ENCODE data around the gene RYR3. TPM values are rescaled to one million over a fixed set of nuclear protein-coding genes. Genes with fewer than 3 reads are reported as not detected.

Gene RYR3
- total RNA-seq, 1 donor from 2014 or later, result 0.11 TPM

DNA sequence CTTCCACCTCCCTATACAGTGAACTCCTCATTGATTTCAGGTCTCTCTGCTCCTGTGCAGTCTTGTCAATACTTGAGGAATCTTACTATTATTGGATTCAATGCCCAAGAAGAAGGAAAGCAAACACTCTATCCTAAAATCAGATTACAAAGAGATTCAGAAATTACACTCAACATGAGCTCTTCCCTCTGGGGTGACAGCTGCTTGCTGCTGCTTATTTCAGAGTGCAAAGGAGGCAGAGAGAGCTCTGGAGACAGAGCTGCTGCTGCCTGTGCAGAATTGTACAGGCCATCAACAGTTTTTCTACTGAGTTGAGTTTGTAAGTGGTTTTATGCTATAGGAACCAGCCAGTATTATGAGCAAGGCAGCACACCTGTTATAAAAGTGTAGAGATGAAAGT is 7.1 kb downstream of the RYR3 start:
- DNase-seq (ENCODE audit: low read depth), result no peak

DNA sequence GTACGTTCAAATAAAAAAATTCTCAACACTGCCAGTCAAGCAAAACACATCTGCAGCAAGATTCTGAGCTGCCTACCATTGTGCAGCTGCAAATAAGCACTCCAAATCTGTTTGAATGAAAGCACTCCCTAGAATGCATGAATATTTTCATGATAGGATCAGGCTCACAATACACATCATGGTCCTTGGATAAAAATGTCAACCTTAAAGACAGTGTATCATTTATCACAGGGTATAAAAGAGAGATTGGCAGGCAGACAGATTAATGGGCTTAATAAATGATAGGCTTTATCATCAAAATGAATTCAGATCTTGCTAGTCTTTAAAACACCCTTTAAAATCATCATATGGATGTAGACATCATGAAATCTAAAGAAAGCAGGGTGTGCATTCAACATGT is 9.2 kb downstream of the RYR3 start:
- no peak for DNase-seq (ENCODE audit: low read depth)

DNA sequence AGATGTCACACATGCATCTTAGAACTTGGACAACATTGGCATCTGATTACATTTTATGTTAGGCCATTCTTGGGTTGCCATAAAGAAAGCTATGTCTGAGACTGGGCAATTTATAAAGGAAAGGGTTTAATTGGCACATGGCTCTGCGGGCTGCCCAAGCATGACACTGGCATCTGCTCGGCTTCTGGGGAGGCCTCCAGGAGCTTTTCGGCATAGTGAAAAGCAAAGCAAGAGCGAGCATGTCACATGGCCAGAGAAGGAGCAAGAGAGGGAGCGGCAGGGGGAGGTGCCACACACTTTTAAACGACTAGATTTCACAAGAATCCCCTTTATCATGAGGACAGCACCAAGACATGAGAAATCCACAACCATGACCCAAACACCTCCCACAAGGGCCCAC is 11.3 kb downstream of the RYR3 start:
- DNase-seq (ENCODE audit: low read depth), result peak; percentile 13

DNA sequence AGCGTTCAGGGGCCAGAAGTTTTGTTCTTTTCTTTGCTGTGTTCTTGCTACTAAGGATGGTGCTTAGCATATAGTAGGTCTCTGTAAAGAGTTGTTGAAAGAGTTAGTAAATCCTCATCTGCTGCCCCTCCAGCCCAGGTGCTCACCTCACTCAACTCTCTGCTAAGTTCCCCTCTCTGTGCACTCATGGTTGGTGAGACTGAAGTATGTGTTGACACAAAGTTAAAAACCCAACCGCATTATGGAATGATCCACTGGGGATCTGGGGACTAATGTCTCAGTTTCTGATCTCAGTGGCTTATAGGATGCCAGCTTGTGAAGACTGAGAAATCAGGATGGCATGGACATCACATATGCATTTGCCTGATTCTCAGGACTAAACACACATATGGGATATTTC is 13.8 kb downstream of the RYR3 start:
- DNase-seq (ENCODE audit: low read depth), result no peak

DNA sequence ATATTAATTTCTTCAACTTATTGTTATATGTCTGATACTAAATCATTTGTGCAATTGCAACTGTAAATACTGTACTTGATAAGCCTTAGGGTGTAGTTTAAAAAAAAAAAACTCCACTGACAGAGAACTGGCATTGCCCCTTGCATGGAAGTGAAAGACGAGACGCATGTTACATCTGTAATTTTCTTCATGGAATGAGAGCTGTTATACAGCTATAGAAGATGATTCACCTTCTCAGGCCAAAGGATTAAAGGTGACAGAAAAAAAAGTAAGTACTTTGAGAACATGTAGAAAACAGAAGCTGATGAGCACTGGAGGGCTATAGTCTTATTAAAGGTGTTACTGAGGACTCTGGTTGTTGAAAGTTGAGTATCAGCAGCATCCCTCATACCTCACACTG is 16.1 kb downstream of the RYR3 start:
- DNase-seq (ENCODE audit: low read depth), result no peak

DNA sequence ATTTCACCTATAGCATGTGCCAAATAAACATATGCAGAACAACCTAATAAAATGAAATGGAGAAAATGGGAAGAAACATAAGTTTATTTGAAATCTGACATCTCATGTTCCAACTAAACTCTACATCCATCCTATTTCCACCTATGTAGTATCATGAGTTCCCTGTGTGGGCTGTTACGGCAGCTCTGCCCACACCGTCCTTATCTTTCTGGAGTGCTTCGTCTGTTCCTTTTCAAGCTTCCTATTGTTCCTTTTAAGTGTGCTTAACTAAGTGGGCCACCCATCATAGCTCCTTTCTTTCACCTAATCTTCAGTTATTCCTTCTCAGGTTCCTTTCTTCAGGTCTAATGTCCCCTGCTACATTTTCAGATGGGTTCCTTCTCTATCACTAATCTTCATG is 17.3 kb downstream of the RYR3 start:
- no peak for DNase-seq (ENCODE audit: low read depth)

DNA sequence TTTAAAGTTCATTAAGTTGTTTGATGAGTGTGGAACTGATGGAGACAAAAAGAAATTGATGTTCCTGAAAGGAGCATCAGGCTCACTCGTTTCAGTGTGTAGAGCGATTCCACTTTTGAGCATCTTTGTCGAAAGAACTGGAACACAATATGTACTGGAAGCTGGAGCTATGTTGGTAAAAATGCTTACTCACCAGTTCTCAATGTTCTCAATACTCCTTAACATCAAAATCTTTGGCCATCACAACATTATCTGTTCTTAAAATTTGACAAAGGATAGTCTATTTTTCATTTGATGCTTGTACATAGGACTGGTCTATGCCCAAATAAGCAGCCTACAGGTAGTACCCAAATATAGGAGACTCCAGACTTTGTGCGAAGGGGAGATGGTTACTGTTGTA is 18.7 kb downstream of the RYR3 start:
- no peak for DNase-seq (ENCODE audit: low read depth)

DNA sequence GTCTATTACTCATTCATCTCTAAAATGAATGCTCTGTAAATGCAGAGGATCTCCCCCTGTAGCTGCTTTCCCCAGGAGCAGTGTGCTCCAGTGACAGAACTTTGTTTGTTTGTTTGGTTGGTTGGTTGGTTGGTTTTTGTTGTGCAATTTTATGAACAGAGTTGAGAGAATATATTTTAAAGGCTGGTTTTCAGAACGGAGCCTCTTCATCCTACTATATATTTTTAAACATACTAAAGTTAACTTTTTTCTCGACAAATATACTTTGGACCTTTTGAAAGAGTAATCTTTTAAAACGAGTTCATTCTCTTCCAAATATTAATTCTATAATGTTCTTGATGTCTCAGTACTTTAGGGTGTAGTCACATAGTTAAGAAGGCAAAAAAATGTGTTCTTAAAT is 20.2 kb downstream of the RYR3 start:
- DNase-seq (ENCODE audit: low read depth), result no peak

DNA sequence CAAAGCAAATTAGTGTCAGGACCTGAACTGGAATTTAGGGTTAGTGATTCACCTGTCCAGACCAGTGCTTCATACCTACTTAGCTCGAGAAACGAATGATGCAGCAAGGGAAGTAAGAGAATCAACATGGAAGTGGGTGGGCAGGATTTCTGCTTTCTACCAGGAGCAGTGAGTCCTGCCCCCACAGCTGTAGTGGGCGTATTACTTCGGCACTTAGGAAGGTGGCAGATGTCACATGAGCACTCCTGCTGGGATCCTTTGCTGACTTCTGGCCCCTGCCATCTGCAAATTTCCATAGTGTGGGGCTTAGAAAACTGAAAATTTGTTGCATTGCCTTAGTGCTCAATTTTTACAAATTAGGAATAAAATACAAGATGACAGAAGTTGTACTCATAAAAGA is 31.2 kb downstream of the RYR3 start:
- DNase-seq (ENCODE audit: low read depth), result no peak

DNA sequence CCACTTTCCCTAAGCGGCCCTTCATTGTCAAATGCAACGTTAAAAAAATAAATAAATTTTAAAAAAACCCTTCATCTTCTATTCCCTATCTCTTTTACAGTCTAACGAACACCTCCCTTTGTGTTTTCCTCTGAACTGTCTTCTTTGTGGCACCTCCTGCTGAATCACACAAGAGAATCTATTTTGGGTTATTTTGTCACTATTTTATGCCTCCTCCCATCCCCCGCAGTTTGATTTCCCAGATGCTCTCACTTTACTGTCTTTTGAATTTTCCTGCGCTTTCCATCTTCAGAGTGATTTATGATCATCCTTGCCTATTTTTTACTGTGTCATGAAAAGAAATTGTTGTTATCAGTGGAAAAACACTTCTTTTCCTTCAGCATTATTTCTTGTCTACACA is 32.5 kb downstream of the RYR3 start:
- DNase-seq (ENCODE audit: low read depth), result no peak

DNA sequence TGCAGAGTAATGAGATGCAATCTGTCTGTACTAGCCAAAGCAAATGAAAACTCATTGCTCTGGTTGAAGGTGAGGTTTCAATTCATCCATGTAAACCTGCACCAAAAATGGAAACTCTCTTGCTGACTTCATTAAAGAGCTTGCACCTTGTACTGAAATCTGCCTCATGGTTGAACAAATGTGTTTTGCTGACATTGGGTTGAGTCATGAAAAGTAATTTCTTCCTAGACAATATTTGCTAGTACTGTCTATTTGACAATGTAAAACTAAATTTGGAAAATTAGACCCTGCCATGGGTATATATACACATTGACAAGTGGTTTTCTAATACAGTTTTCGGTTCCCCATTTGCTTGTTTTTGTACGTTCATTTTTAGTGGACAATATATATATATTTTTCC is 33.3 kb downstream of the RYR3 start:
- DNase-seq (ENCODE audit: low read depth), result no peak

DNA sequence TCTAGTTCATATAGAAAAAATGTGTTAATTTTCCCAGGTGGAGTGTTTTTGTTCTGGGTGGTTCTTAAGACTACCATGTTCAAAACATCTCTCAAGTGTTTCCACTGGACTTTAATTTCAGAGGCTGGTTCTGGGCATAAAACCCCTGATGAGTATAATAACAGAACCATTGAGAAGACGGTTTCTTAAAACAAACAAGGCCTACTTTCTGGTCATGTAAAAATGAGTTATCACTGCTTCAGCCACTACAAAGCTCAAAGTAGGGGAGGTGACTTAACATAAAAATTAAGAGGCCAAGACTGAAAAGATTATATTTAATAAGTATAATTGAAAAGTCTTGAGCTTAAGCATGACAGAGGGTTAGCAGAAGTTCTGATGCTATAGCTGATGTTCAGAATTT is 33.8 kb downstream of the RYR3 start:
- DNase-seq (ENCODE audit: low read depth), result no peak

DNA sequence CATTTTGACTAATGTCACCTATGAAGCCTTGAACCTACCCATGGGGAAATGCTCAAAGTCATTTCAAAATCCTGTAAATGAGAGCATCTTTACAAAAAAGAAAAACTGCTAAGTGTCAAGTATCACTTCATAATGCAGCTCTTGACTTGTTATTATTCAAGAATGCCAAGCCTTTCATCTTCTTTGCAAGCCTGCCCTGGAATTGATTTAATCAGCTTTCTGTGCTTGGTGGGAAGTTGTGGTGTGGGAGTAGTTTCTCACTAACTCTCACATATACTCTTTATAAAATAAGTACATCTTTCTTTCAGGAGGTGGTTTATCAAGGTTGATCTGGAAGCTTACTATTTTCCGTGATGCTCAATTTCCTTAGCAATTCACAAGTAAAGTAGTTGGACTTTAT is 43.6 kb downstream of the RYR3 start:
- no peak for DNase-seq (ENCODE audit: low read depth)

DNA sequence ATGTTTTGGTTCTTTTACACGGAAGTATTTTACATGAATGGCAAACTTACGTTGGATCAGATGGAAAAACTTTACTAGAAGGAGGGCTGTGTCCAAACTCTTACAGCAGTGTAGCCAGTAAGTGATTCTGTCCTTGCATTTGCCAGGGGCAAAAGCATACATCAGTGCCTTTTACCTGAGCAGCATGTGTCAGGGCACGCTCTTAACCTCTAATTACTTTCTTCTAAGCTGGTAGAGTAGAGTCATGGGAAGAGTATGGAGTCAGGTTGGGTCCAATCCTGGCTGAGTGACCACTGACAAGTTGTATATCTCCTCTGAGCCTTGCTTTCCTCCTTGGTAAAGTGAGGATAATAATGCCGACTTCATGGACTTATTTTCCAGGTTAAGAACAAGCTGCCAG is 47.1 kb downstream of the RYR3 start:
- DNase-seq (ENCODE audit: low read depth), result peak; percentile 4

DNA sequence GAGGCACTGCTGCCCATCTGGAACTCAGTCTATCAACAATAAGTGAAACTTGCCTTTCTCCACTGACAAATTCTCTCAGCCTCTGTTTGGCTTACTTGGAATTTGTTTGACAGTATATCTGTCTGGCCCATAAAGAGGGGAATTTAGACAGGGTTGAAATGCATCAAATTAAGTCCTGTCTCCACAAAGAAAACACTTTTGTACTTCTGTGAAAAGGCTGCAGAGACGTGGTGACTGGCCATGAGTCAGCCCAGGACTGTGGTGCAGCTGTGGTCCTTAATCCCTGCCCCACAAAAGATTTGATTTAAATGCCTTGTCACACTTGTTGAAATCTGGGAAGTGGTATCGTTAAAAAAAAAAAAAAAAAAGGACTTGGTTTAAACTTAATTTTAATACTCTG is 47.5 kb downstream of the RYR3 start:
- DNase-seq (ENCODE audit: low read depth), result peak; percentile 72

DNA sequence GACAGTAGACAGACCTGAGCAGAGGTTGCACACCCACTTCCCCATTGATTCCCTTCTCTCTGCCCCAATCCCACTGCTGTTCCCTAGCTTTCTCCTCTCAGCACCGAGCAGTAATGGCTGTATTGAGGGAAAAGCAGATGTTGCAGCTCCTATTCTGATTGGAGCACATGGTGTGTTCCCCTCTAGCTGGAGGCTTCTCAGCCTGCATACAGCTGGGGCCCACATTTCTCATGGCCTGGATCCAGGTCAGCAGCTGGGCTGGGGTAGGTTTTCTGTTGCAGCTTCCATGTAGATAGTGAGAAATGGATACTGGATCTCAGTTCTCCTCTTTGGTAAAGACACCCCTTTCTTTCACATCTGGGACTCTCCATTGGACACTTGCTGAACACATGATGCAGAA is 50.1 kb downstream of the RYR3 start:
- peak; percentile 4 for DNase-seq (ENCODE audit: low read depth)

DNA sequence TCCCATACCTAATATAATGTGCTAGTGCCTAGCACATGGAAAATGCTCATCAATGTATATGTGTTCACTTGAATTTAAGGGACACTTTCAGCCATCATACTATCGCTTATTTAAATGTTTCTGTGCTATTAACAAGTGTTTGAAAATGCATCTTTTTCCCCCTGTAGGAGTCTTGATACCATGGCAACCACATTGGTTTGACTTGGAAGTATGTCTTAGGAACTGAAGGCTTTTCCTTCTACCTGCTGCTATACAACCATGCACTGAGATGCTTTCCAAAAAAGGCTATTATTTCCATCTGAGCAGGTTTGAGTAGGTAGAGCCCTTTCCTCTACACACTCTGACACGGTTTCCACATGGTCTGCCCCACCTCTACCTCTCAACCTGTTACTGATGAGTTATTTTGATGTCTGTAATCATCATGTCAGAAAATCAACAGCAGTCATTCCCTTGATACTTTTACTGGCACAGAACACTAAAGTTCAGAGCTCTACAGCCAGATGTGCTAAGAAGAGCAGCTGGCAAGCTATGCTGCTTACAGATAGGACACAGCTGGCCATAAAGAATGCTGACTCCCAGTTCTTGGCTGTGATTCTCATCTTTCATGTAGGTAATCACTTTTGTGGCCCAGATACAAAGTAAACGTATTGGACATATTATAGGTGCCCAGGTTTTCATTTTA is 59.3 kb downstream of the RYR3 start:
- DNase-seq (ENCODE audit: low read depth), result no peak

DNA sequence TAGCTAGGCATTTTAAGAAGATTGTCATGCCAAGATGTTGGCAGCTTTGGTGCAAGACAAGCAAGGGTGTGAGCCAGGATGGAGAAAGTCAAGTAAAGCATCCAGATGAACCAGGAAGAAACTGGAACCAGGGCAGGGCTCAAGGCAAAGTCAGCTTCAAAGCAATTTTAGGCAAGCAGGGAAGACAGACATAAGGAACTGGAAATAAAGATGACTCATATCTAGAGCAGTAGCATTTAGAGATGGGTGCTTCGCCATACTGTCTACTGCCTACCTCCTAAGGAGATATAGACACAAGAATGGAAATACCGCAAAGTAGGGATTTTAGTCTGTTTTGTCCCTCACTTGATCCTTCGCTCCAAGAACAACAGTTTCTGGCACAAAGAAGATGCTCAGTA is 59.9 kb downstream of the RYR3 start:
- no peak for DNase-seq (ENCODE audit: low read depth)

DNA sequence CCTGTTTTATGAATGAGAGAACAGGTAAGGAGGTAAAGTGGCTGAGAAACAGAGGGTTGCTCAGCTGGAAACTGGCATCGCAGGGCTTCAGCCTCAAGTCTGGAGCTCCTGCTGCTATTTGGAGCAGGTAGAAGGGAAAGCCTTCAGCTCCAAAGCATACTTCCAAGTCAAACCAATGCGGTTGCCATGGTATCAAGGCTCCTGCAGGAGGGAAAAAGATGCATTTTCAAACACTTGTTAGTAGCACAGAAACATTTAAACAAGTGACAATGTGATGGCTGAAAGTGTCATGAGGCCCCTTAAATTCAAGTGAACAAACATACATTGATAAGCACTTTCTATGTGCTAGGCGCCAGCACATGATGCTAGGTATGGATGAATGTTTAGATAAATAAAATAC is 60.4 kb downstream of the RYR3 start:
- DNase-seq (ENCODE audit: low read depth), result no peak

DNA sequence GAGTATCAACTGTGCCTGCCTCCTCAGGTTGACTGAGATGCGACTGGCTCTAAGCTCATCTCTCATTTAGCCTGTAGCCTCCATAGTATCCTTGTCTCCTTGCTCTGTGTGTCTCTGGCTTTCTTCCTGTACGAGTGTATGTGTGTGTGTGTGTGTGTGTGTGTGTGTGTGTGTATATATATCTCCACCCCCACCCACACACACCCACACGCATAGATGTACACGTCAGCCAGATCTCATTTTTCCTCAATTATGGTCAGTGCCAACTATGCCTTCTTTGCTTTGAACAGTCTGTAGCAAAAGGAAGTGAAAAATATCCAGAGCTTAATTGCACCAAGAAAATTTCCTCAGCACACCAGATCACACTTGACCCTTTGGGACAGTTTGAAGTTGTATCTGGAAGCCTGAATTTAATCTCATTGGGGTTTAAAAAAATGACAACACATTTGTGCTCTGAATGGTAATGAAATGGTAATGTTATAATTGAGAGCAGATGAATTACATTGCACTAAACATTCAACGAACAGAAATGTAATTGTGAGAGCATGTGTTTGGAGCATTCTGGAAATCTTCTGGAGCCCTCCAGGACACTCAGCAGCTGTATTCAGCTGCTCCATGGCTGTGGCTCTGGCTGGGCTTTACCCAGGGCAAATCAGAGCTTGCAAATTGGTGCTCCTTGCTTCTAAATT is 63.6 kb downstream of the RYR3 start:
- DNase-seq (ENCODE audit: low read depth), result no peak

DNA sequence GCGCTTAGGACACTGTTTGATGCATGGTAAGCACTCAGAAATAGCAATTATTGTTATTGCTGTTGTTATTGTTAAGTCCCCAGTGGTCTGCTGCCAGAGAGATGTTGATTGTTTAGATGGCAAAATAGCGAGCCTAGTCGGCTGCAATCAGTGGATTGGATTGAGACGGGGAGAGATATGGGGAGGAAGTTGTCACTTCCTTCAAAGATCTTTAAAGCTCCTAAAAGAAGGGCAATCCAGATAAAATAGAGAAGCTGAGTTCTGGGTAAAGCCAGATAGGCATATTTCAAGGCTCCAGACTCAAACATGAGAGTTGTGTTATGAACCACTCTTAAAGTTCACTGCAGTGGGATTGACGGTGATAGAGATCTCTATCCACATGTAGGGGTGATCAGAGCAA is 64.5 kb downstream of the RYR3 start:
- no peak for DNase-seq (ENCODE audit: low read depth)

DNA sequence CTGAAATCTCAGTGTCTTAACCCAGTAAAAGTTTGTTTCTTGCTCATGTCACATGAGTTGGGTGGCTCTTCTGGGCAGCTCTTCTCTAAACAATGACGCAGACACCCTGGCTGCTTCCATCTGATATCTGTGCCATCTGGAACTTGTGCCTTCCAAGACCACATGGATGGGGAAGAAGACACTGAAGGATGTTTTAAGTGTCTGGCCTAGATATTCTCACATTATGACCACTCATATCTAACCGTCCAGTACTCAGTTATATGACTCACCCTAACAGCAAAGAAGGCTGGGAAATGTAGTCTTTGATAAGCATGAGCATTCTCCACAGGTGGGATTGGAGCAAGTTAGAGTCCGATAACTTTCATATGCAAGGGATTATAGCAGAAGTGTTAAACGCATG is 66.4 kb downstream of the RYR3 start:
- DNase-seq (ENCODE audit: low read depth), result no peak

DNA sequence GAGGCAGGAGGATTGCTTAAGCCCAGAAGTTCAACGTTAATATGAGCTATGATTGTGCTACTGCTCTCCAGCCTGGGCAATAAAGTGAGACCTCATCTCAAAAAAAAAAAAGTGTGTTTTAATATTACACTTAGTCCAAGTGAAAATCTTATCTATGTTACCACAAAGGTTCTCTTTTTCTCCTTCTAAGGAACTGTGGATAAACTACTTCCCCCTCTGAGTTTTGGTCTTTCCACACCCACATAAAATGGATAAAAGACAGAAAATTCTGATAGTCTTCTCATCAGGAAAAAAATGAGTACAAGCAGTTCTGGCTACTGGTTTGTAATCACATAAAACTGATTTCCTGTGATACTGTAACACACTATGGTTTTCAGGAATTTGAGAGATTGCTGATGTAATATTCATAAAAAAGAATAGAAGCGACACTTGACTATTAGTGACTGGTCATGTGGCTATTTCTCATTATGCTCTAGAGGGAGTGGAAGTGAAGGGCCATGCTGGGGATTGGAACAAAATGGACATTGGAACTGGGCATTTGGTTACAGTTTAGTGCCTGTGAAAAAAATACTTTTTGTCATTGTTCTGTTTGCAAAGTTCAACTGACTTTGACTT is 68.2 kb downstream of the RYR3 start:
- DNase-seq (ENCODE audit: low read depth), result no peak
